Neuronal stem cell (in vitro differentiated cells): ENCODE measurements around the gene DPPA5. TPM values are rescaled to one million over a fixed set of nuclear protein-coding genes. Genes with fewer than 3 reads are reported as not detected.
"Not testable (repeated sequence)": the region's sequence is repeated elsewhere in the genome, so short reads cannot be mapped to it uniquely, and the experiment has no call there.

Source experiments
- DNase-seq: peaks from one replicate; pipeline ENCODE4 v3.0.0-alpha.2; 2013; ENCODE audit warnings: low spot score
- H2AFZ ChIP-seq: one replicate; pipeline ENCODE4 v1.6.1; 2013; ENCODE audit warnings: mild to moderate bottlenecking, low read length, inconsistent platforms
- H2AK5ac ChIP-seq: 2 replicates; pipeline ENCODE4 v1.6.1; 2013; ENCODE audit warnings: low read depth, mild to moderate bottlenecking, inconsistent platforms, low read length, moderate library complexity, mixed read lengths
- H2BK120ac ChIP-seq: 2 replicates; pipeline ENCODE4 v1.6.1; 2013; ENCODE audit warnings: low read depth, mild to moderate bottlenecking, inconsistent platforms, low read length, moderate library complexity, mixed read lengths
- H2BK12ac ChIP-seq: one replicate; pipeline ENCODE4 v1.6.1; 2013; ENCODE audit warnings: low read length, inconsistent platforms
- H2BK15ac ChIP-seq: 2 replicates; pipeline ENCODE4 v1.6.1; 2013; ENCODE audit warnings: mild to moderate bottlenecking, low read length, inconsistent platforms, mixed read lengths
- H2BK5ac ChIP-seq: one replicate; pipeline ENCODE4 v1.6.1; 2013; ENCODE audit warnings: inconsistent platforms, mild to moderate bottlenecking, low read length, moderate library complexity
- H3K14ac ChIP-seq: one replicate; pipeline ENCODE4 v1.6.1; 2013; ENCODE audit warnings: low read length, inconsistent platforms
- H3K18ac ChIP-seq: 2 replicates; pipeline ENCODE4 v1.6.1; 2013; ENCODE audit warnings: low read length, inconsistent platforms
- H3K23ac ChIP-seq: 2 replicates; pipeline ENCODE4 v1.6.1; 2013; ENCODE audit warnings: low read depth, mild to moderate bottlenecking, mixed read lengths, low read length, inconsistent platforms; ENCODE audit not compliant: poor library complexity
- H3K27ac ChIP-seq: replicated peaks from 3 replicates; pipeline ENCODE4 v1.5.1; 2013; ENCODE audit warnings: low read length, inconsistent platforms
- H3K27me3 ChIP-seq, 3 experiments: 2 replicates each; pipeline ENCODE4 v1.6.1; 2013; ENCODE audit warnings: low read length in 3 of 3, mild to moderate bottlenecking in 2 of 3, inconsistent platforms in 1 of 3, low read depth in 1 of 3, mixed read lengths in 1 of 3, moderate library complexity in 1 of 3; ENCODE audit not compliant: control insufficient read depth in 3 of 3, insufficient read depth in 3 of 3
- H3K36me3 ChIP-seq, 2 donors: replicated peaks in 1 of 2; 2 replicates each; pipeline ENCODE4 v1.6.1; 2013; ENCODE audit warnings: low read length in 2 of 2; ENCODE audit not compliant: control insufficient read depth in 2 of 2, insufficient read depth in 2 of 2
- H3K4ac ChIP-seq: 2 replicates; pipeline ENCODE4 v1.6.1; 2013; ENCODE audit warnings: inconsistent platforms, mild to moderate bottlenecking, low read length, moderate library complexity
- H3K4me1 ChIP-seq, 2 donors: 1 replicate in 1 of 2; 2 replicates in 1 of 2; pipeline ENCODE4 v1.6.1; 2013; ENCODE audit warnings: low read length in 2 of 2, low read depth in 1 of 2; ENCODE audit not compliant: control insufficient read depth in 2 of 2, insufficient read depth in 1 of 2
- H3K4me2 ChIP-seq: one replicate; pipeline ENCODE4 v1.6.1; 2013; ENCODE audit warnings: mild to moderate bottlenecking, low read length, inconsistent platforms; ENCODE audit not compliant: insufficient read depth, poor library complexity, severe bottlenecking
- H3K4me3 ChIP-seq, 2 donors: 2 replicates each; pipeline ENCODE4 v1.5.1; 2013; ENCODE audit warnings: low read length in 2 of 2, mild to moderate bottlenecking in 2 of 2, inconsistent platforms in 1 of 2, moderate library complexity in 1 of 2
- H3K79me1 ChIP-seq: one replicate; pipeline ENCODE4 v1.6.1; 2013; ENCODE audit warnings: low read depth, mild to moderate bottlenecking, inconsistent platforms, low read length, moderate library complexity
- H3K9ac ChIP-seq: one replicate; pipeline ENCODE4 v1.6.1; 2013; ENCODE audit warnings: mild to moderate bottlenecking, low read depth, low read length, inconsistent platforms; ENCODE audit not compliant: poor library complexity
- H3K9me3 ChIP-seq, 2 donors: replicated peaks in 1 of 2; 2 replicates each; pipeline versions ENCODE3 to v1.6.1; 2013; ENCODE audit warnings: low read length in 2 of 2, mild to moderate bottlenecking in 2 of 2, inconsistent platforms in 1 of 2, low read depth in 1 of 2, mixed read lengths in 1 of 2, moderate library complexity in 1 of 2; ENCODE audit not compliant: control insufficient read depth in 2 of 2, insufficient read depth in 1 of 2
- H4K8ac ChIP-seq: one replicate; pipeline ENCODE4 v1.6.1; 2013; ENCODE audit warnings: low read depth, mild to moderate bottlenecking, inconsistent platforms, low read length, moderate library complexity
- H4K91ac ChIP-seq: one replicate; pipeline ENCODE4 v1.6.1; 2013; ENCODE audit warnings: low read length, low read depth, mild to moderate bottlenecking, inconsistent platforms; ENCODE audit not compliant: poor library complexity
- WGBS, 2 donors: extraction: QIAGEN DNeasy Blood & Tissue Kit; methylation state at CpG; one replicate each; pipeline ENCODE4 v1.1.7; 2013; ENCODE audit warnings: missing lambda C conversion rate in 2 of 2, mixed read lengths in 1 of 2; ENCODE audit not compliant: insufficient read length in 2 of 2, insufficient replicate concordance in 1 of 2; ENCODE audit errors: extremely low coverage in 2 of 2; 5-methylcytosine and 5-hydroxymethylcytosine counted together
- small RNA-seq: library from polyadenylated mRNA; stranded (forward); fragments of <200 nt; extraction: miRNeasy Mini kit (QIAGEN cat#:217004); gene quantifications from one replicate; pipeline ENCODE3, GENCODE V24; 2013; ENCODE audit not compliant: insufficient read depth

DPPA5 gene

DNA sequence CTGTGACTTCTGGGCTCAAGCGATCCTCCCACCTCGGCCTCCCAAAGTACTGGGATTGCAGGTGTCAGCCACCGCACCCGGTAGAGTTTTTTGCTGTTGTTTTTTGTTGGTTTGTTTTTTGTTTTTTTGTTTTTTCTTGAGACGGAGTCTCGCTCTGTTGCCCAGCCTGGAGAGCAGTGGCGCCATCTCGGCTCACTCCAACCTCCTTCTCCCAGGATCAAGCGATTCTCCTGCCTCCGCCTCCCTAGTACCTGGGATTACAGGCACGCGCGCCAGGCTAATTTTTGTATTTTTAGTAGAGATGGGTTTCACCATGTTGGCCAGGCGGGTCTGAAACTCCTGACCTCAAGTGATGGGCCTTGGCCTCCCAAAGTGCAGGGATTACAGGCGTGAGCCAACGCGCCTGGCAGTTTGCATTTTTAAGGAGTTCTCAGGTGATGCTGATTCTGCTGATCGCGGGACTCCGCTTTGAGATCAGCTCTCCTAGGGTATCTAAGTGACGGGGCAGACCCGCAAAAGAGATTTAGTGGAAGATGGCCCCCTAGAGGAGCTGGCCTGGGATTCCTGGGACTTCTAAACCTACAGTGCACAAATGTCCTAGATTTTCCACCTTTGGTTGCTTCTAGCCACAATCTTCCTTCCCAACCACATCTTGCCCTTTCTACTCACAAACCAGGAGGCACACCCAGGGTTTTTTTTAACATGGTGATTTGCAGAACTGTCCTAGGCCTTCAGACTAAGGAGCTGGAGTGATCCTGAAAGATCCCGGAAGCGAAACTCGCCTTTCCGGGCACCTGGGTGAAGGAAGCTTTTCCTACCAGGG lies 45.2 kb downstream of the DPPA5 start:
- H2AFZ ChIP-seq = peak overlapping the region; percentile 28
- peaks cover 0 to 7% (median 0%) of the 10 kb centered on the region in 3 experiments for H3K27me3 ChIP-seq
- peak overlapping the region; percentile 56 for H3K4me2 ChIP-seq
- no peak overlapping the region for H3K14ac ChIP-seq
- peaks cover 0 to 4% of the 10 kb centered on the region in 2 donors for H3K9me3 ChIP-seq
- H3K4me3 ChIP-seq = peak overlapping the region in 1 of 2 donors; percentile 86
- no peak overlapping the region for H3K9ac ChIP-seq
- H2BK120ac ChIP-seq = no peak overlapping the region
- no CpG with 5 or more reads among the region's 26 CpGs for WGBS, 2 donors
- H3K36me3 ChIP-seq = no peaks in the 10 kb centered on the region
- H4K8ac ChIP-seq = no peak overlapping the region
- no peak overlapping the region for H3K4ac ChIP-seq
- peaks cover 1% of the 10 kb centered on the region for H3K79me1 ChIP-seq
- H2AK5ac ChIP-seq = no peak overlapping the region
- H4K91ac ChIP-seq = no peak overlapping the region
- peaks cover 0 to 8% of the 10 kb centered on the region in 2 donors for H3K4me1 ChIP-seq
- H2BK15ac ChIP-seq = no peak overlapping the region
- H3K23ac ChIP-seq = no peak overlapping the region
- H3K18ac ChIP-seq = no peak overlapping the region
- H3K27ac ChIP-seq = no peak overlapping the region
- H2BK5ac ChIP-seq = no peak overlapping the region
- no peak overlapping the region for H2BK12ac ChIP-seq
- DNase-seq = peak; percentile 15

DNA sequence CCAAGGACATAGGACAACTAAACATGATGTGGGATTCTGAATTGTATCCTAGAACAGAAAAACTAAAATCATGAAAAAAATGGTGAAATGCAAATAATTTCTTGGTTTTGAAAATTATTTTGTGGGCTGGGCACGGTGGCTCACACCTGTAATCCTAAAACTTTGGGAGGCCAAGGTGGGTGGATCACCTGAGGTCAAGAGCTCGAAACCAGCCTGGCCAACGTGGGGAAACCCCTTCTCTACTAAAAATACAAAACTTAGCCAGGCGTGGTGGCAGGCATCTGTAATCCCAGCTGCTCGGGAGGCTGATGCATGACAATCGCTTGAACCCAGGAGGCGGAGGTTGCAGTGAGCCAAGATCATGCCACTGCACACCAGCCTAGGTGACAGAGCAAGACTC lies 50.3 kb downstream of the DPPA5 start:
- H4K91ac ChIP-seq, H3K27me3 ChIP-seq, H3K18ac ChIP-seq, H2AK5ac ChIP-seq, H3K14ac ChIP-seq, DNase-seq, H2BK5ac ChIP-seq, H3K79me1 ChIP-seq, H3K36me3 ChIP-seq, H3K4me3 ChIP-seq, H3K4me2 ChIP-seq, H2BK12ac ChIP-seq, H3K9me3 ChIP-seq, H2BK15ac ChIP-seq, H4K8ac ChIP-seq, H2AFZ ChIP-seq, H3K4me1 ChIP-seq, H3K4ac ChIP-seq, H3K27ac ChIP-seq, H3K9ac ChIP-seq, H3K23ac ChIP-seq, H2BK120ac ChIP-seq: not testable (repeated sequence)
- WGBS, 2 donors = no CpG with 5 or more reads among the region's 7 CpGs

Small RNA genes within 50 kb of the gene (small RNA-seq; reads per million reads assigned to genes)
- not detected for gene RPL39P3
